ENCODE measurements around the gene MED31. TPM values are rescaled to one million over a fixed set of nuclear protein-coding genes. Genes with fewer than 3 reads are reported as not detected.
"Not testable (repeated sequence)": the region's sequence is repeated elsewhere in the genome, so short reads cannot be mapped to it uniquely, and the experiment has no call there.

Gene MED31
- total and polyA plus RNA-seq, 5 donors from 2014 or later: 16.7 to 48.1 (median 42.5) TPM

DNA sequence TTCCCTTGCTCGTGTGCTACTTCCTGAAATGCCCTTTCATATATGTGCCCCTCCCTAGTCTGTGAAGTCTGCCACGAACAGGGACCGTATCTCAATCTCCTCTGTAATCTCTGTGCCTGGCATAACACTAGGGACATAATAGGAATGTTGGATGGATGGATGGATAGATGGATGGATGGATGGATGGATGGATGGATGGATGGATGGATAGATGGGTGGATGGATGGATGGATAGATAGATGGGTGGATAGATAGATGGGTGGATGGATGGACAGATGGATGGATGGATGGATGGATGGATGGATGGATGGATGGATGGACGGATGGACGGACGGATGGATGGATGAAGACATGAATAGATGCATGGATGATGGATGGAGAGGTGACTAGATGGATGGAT is 40.6 kb upstream of the MED31 start:
- not testable (repeated sequence) for DNase-seq; H3K36me3 Mint-ChIP-seq; H3K4me3 Mint-ChIP-seq; H3K27me3 ChIP-seq (ENCODE audit: control insufficient read depth, insufficient read depth, low read length); H3K27ac ChIP-seq (ENCODE audit: insufficient read depth, low read length, poor library complexity, severe bottlenecking); H3K27ac Mint-ChIP-seq; H3K9me3 ChIP-seq (ENCODE audit: control insufficient read depth in 2 of 2, low read length in 2 of 2); H3K4me1 Mint-ChIP-seq; H3K9me3 Mint-ChIP-seq; H3K4me1 ChIP-seq (ENCODE audit: control insufficient read depth, insufficient read depth, low read length, poor library complexity, severe bottlenecking); H3K4me3 ChIP-seq (ENCODE audit: low read depth, low read length); ATAC-seq (ENCODE audit: low read depth in 2 of 2); H3K36me3 ChIP-seq (ENCODE audit: control insufficient read depth, insufficient read depth, low read length)
- peaks cover 24% of the 10 kb centered on the region for H3K27me3 Mint-ChIP-seq

DNA sequence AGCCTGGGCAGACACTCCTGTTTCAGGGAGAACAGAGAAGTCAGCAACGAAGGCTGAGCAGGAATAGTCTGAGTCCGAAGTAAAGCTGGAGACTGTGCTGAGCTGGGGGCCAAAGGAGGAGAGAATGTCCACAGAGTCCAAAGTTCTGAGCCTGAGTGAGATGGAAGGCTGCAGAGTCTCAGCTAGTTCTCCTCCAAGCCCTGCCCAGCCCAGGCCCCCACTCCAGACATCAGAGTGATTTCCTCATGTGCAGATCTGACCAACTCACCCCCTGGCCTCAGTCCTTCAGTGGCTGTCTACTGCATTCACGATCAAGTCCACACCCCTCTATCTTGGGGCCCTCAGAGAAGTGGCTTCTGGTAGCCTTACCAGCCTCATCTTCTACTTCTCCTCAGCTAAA is 40.1 kb upstream of the MED31 start:
- Histone ChIP-seq H3K4me1 (ENCODE audit: control insufficient read depth, insufficient read depth, low read length, poor library complexity, severe bottlenecking) (no peaks in the 10 kb centered on the region), H3K27me3 (ENCODE audit: control insufficient read depth, insufficient read depth, low read length) (peaks cover 3% of the 10 kb centered on the region), H3K27ac (ENCODE audit: insufficient read depth, low read length, poor library complexity, severe bottlenecking) (no peak overlapping the region), H3K9me3 (ENCODE audit: control insufficient read depth in 2 of 2, low read length in 2 of 2) (no peaks in the 10 kb centered on the region), H3K36me3 (ENCODE audit: control insufficient read depth, insufficient read depth, low read length) (no peaks in the 10 kb centered on the region), H3K4me3 (ENCODE audit: low read depth, low read length) (no peak overlapping the region)
- no peaks in the 10 kb centered on the region for H3K4me1 Mint-ChIP-seq
- no peak overlapping the region for H3K4me3 Mint-ChIP-seq
- ATAC-seq (ENCODE audit: low read depth in 2 of 2) (no peak), DNase-seq (no peak)
- peaks cover 24% of the 10 kb centered on the region for H3K27me3 Mint-ChIP-seq
- H3K27ac Mint-ChIP-seq: no peak overlapping the region
- peaks cover 0 to 2% (median 0%) of the 10 kb centered on the region in 7 donors for H3K9me3 Mint-ChIP-seq
- H3K36me3 Mint-ChIP-seq: no peaks in the 10 kb centered on the region

DNA sequence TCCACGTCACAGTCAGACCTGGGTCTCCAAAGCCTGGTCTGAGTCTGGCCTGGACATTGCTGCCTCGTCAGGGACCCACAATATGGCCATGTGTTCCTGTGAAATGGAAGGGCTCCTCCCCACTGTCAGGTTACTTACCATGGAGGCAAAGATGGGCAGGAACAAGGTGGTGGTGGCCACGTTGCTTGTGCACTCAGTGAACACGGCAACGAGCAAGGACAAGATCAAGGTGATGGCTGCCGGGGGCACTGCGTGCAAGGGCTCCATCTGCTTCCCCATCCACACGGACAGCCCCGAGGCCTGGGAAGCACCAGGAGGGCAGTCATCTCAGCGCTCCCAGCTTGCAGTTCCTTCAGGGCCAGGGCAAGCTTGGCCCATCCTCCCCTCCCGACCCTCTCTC is 39.2 kb upstream of the MED31 start:
- Histone ChIP-seq H3K4me1 (ENCODE audit: control insufficient read depth, insufficient read depth, low read length, poor library complexity, severe bottlenecking) (no peaks in the 10 kb centered on the region), H3K9me3 (ENCODE audit: control insufficient read depth in 2 of 2, low read length in 2 of 2) (no peaks in the 10 kb centered on the region), H3K36me3 (ENCODE audit: control insufficient read depth, insufficient read depth, low read length) (no peaks in the 10 kb centered on the region), H3K27ac (ENCODE audit: insufficient read depth, low read length, poor library complexity, severe bottlenecking) (no peak overlapping the region), H3K4me3 (ENCODE audit: low read depth, low read length) (no peak overlapping the region), H3K27me3 (ENCODE audit: control insufficient read depth, insufficient read depth, low read length) (peaks cover 3% of the 10 kb centered on the region)
- DNase-seq: no peak
- ATAC-seq (ENCODE audit: low read depth in 2 of 2): no peak
- H3K27me3 Mint-ChIP-seq: peaks cover 24% of the 10 kb centered on the region
- H3K36me3 Mint-ChIP-seq: no peaks in the 10 kb centered on the region
- H3K27ac Mint-ChIP-seq: no peak overlapping the region
- H3K9me3 Mint-ChIP-seq: peaks cover 0 to 2% (median 0%) of the 10 kb centered on the region in 7 donors
- H3K4me3 Mint-ChIP-seq: no peak overlapping the region
- no peaks in the 10 kb centered on the region for H3K4me1 Mint-ChIP-seq

DNA sequence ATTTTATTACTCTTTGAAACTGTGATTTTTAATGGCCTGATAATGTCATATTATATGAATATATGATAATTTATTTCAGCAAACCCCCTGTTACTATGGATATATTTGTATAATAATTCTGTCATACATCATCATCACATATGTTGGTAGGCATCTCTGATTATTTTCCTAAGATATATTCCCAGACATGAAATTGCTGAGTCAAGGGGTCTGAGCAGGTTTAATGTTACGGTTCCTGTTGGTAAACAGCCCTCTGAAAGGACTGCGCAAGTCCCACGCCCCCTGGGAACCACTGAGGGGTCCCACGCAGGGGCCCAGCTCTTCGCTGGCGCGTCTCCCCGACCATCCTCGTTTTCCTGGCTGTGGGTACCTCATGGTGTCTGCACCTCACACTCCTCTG is 37.5 kb upstream of the MED31 start:
- Histone ChIP-seq H3K27me3 (ENCODE audit: control insufficient read depth, insufficient read depth, low read length) (no peaks in the 10 kb centered on the region), H3K27ac (ENCODE audit: insufficient read depth, low read length, poor library complexity, severe bottlenecking) (no peak overlapping the region), H3K4me1 (ENCODE audit: control insufficient read depth, insufficient read depth, low read length, poor library complexity, severe bottlenecking) (no peaks in the 10 kb centered on the region), H3K4me3 (ENCODE audit: low read depth, low read length) (no peak overlapping the region), H3K9me3 (ENCODE audit: control insufficient read depth in 2 of 2, low read length in 2 of 2) (no peaks in the 10 kb centered on the region), H3K36me3 (ENCODE audit: control insufficient read depth, insufficient read depth, low read length) (no peaks in the 10 kb centered on the region)
- peaks cover 29% of the 10 kb centered on the region for H3K27me3 Mint-ChIP-seq
- peaks cover under 1% of the 10 kb centered on the region for H3K36me3 Mint-ChIP-seq
- ATAC-seq (ENCODE audit: low read depth in 2 of 2): no peak
- no peak overlapping the region for H3K27ac Mint-ChIP-seq
- H3K9me3 Mint-ChIP-seq: peaks cover 0 to 2% (median 0%) of the 10 kb centered on the region in 7 donors
- DNase-seq: no peak
- H3K4me1 Mint-ChIP-seq: no peaks in the 10 kb centered on the region
- H3K4me3 Mint-ChIP-seq: no peak overlapping the region

DNA sequence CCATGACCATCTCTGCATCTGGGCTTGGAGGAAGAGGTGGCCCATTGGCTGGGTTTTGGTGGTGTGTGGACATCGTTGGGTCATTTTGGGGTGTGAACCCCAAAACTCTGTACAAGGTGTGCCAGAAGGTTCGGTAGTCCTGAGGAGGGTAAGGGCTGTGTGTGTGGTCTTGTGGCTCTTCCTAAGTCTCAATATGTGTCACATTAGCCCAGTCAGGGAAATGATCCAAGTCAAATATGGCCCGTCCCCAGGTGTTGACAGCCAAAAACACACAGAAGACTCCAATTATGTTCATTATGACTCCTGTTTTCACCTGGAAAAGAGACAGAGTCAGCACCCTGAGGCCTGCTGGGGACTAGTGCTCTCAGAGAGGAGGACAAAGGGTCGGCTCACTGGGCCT is 34.6 kb upstream of the MED31 start:
- no peak overlapping the region for H3K4me3 ChIP-seq (ENCODE audit: low read depth, low read length)
- H3K27me3 Mint-ChIP-seq: peaks cover 27% of the 10 kb centered on the region
- ATAC-seq (ENCODE audit: low read depth in 2 of 2) (no peak), DNase-seq (no peak)
- H3K4me1 ChIP-seq (ENCODE audit: control insufficient read depth, insufficient read depth, low read length, poor library complexity, severe bottlenecking): no peaks in the 10 kb centered on the region
- peaks cover 2% of the 10 kb centered on the region for H3K27me3 ChIP-seq (ENCODE audit: control insufficient read depth, insufficient read depth, low read length)
- no peaks in the 10 kb centered on the region for H3K4me1 Mint-ChIP-seq
- peaks cover 3% of the 10 kb centered on the region for H3K36me3 Mint-ChIP-seq
- no peak overlapping the region for H3K4me3 Mint-ChIP-seq
- no peak overlapping the region for H3K27ac Mint-ChIP-seq
- H3K9me3 ChIP-seq (ENCODE audit: control insufficient read depth in 2 of 2, low read length in 2 of 2): no peaks in the 10 kb centered on the region
- no peaks in the 10 kb centered on the region for H3K36me3 ChIP-seq (ENCODE audit: control insufficient read depth, insufficient read depth, low read length)
- no peak overlapping the region for H3K27ac ChIP-seq (ENCODE audit: insufficient read depth, low read length, poor library complexity, severe bottlenecking)
- peaks cover 0 to 2% (median 0%) of the 10 kb centered on the region in 7 donors for H3K9me3 Mint-ChIP-seq

DNA sequence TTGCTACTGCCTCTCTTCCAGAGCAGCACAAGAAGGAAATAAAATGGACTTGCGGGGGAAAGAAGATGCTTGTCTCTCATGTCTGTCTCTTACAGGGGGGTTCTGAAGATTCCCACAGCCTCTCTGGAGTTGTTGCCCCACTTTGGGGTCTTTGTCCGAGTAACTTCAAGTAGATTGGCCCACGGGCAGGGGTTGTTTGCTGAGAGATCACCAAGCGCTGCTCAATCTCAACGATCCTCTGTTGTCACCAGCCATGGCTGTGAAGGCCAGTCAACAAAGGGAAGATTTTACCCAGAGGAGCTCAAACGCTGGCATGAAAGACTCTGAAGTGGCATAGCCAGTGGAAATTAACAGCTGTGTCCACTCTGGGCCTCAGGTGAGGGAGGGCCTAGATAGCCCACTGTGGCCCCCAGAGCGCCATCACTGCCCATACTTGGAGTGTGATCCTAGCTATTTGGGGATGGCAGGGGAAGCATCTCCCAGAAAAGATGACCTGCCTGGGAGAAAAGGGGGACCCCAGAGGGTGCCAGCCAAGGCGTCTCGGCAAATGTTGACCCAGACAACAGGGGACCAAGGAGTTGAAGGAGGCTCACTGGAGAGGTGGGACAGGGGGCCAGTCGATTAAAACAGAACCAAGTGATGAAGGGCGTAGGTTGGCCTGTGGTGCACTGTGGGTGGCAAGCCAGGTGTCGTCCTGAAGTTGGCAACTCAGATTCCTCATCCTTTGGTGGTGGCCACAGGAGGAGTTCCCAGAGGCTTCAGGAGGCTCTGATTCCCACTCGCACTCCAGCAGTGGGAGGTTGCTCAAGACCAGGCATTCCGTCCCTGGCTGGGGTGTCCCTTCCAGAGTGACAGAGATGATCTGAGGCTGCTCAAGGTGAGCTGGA is 33.7 kb upstream of the MED31 start:
- Mint-ChIP-seq H3K36me3 (peaks cover 3% of the 10 kb centered on the region), H3K4me1 (no peaks in the 10 kb centered on the region), H3K9me3 (peaks cover 0 to 2% (median 0%) of the 10 kb centered on the region in 7 donors), H3K27ac (no peak overlapping the region), H3K4me3 (no peak overlapping the region), H3K27me3 (peaks cover 24% of the 10 kb centered on the region)
- Histone ChIP-seq H3K4me1 (ENCODE audit: control insufficient read depth, insufficient read depth, low read length, poor library complexity, severe bottlenecking) (no peaks in the 10 kb centered on the region), H3K4me3 (ENCODE audit: low read depth, low read length) (no peak overlapping the region), H3K27ac (ENCODE audit: insufficient read depth, low read length, poor library complexity, severe bottlenecking) (no peak overlapping the region), H3K27me3 (ENCODE audit: control insufficient read depth, insufficient read depth, low read length) (peaks cover 2% of the 10 kb centered on the region), H3K36me3 (ENCODE audit: control insufficient read depth, insufficient read depth, low read length) (no peaks in the 10 kb centered on the region), H3K9me3 (ENCODE audit: control insufficient read depth in 2 of 2, low read length in 2 of 2) (no peaks in the 10 kb centered on the region)
- DNase-seq (no peak), ATAC-seq (ENCODE audit: low read depth in 2 of 2) (no peak)

DNA sequence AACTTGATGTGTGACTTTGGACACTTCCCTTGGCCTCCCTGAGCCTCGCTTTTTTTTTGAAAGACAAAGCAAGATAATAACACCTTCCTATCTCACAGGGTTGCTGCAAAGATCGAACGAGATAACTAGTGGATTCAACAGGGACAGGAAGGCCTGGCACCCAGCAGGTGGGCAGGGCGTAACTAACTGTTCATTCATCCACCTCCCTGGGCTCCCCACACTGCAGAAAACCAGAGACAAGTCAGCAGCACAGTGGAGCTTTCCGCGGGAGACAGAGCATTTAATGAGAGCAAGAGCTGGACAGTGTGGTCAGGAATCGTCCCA is 33.0 kb upstream of the MED31 start:
- Histone ChIP-seq H3K4me1 (ENCODE audit: control insufficient read depth, insufficient read depth, low read length, poor library complexity, severe bottlenecking) (no peaks in the 10 kb centered on the region), H3K27me3 (ENCODE audit: control insufficient read depth, insufficient read depth, low read length) (peaks cover 2% of the 10 kb centered on the region), H3K4me3 (ENCODE audit: low read depth, low read length) (no peak overlapping the region), H3K27ac (ENCODE audit: insufficient read depth, low read length, poor library complexity, severe bottlenecking) (no peak overlapping the region), H3K36me3 (ENCODE audit: control insufficient read depth, insufficient read depth, low read length) (no peaks in the 10 kb centered on the region), H3K9me3 (ENCODE audit: control insufficient read depth in 2 of 2, low read length in 2 of 2) (no peaks in the 10 kb centered on the region)
- H3K9me3 Mint-ChIP-seq: peaks cover 0 to 2% (median 0%) of the 10 kb centered on the region in 7 donors
- no peaks in the 10 kb centered on the region for H3K4me1 Mint-ChIP-seq
- no peak overlapping the region for H3K27ac Mint-ChIP-seq
- no peak for ATAC-seq (ENCODE audit: low read depth in 2 of 2)
- peaks cover 3% of the 10 kb centered on the region for H3K36me3 Mint-ChIP-seq
- H3K4me3 Mint-ChIP-seq: no peak overlapping the region
- DNase-seq: no peak
- peaks cover 22% of the 10 kb centered on the region for H3K27me3 Mint-ChIP-seq

All from CD4-positive, CD25-positive, alpha-beta regulatory T cell (primary cell).